Endothelial cell of umbilical vein (primary cell): ENCODE results near the gene TRAF3IP1. TPM values are rescaled to one million over a fixed set of nuclear protein-coding genes. Genes with fewer than 3 reads are reported as not detected.

Experiments
- BruUV-seq: library from RNA; stranded (reverse); fragments of 400-500 nt; replicated peaks from 2 replicates; lab custom pipeline; 2021; lab: Mats Ljungman, UMichigan
- CTCF ChIA-PET: fragments of 300-600, 350-600 bp; sonication (Branson Sonifier 250); formaldehyde crosslinking; loops from one replicate; lab custom pipeline; 2021; ENCODE audit warnings: antibody characterized with exemption, inconsistent platforms; lab: Charles Lee
- POLR2A ChIA-PET: fragments of 300-600, 350-600 bp; sonication (Branson Sonifier 250); formaldehyde crosslinking; loops from one replicate; lab custom pipeline; 2021; ENCODE audit warnings: antibody characterized with exemption, inconsistent platforms; lab: Charles Lee
- DNase-seq: peaks from one replicate; pipeline ENCODE4 v3.0.0-alpha.2; 2011; ENCODE audit warnings: low read depth, low spot score
- FAIRE-seq: peaks from 2 replicates; lab custom pipeline; 2011; peaks lifted over from hg19 to GRCh38; lab: Jason Lieb, UNC
- H2AFZ ChIP-seq: 2 replicates; pipeline ENCODE4 v1.6.0; 2012; ENCODE audit warnings: low read depth, low read length, control low read depth, inconsistent platforms
- H3K27ac ChIP-seq: 2 replicates; pipeline ENCODE4 v1.5.1; 2011; ENCODE audit warnings: low read depth, mild to moderate bottlenecking, control low read depth, low read length, moderate library complexity; ENCODE audit not compliant: insufficient read depth
- H3K27me3 ChIP-seq, 2 experiments: 2 replicates each; pipeline versions ENCODE4 v1.6.0 to v1.6.1; 2011; ENCODE audit warnings: low read length in 2 of 2, mixed read lengths in 1 of 2; ENCODE audit not compliant: control insufficient read depth in 2 of 2, insufficient read depth in 2 of 2
- H3K36me3 ChIP-seq, 2 experiments: 2 replicates in 1 of 2; 3 replicates in 1 of 2; pipeline ENCODE4 v1.5.1; 2011; ENCODE audit warnings: low read length in 2 of 2, mild to moderate bottlenecking in 1 of 2, moderate library complexity in 1 of 2; ENCODE audit not compliant: control insufficient read depth in 2 of 2, insufficient read depth in 2 of 2; ENCODE audit errors: extremely low read depth in 1 of 2
- H3K4me1 ChIP-seq: 3 replicates; pipeline ENCODE4 v1.5.1; 2011; ENCODE audit warnings: mild to moderate bottlenecking, low read length; ENCODE audit not compliant: control insufficient read depth, insufficient read depth; ENCODE audit errors: extremely low read depth
- H3K4me2 ChIP-seq: 2 replicates; pipeline ENCODE4 v1.6.1; 2011; ENCODE audit warnings: low read length, control low read depth, mixed read lengths; ENCODE audit not compliant: insufficient read depth
- H3K4me3 ChIP-seq, 3 experiments: fragments of 200-600 bp in 1 of 3; sonication (generic), shearing (Covaris generic) in 1 of 3; replicated peaks in 1 of 3; 2 replicates each; pipeline ENCODE4 v1.5.1; 2011 to 2016; ENCODE audit warnings: control low read depth in 3 of 3, low read length in 3 of 3, mild to moderate bottlenecking in 2 of 3, inconsistent platforms in 1 of 3, low read depth in 1 of 3, moderate library complexity in 1 of 3; ENCODE audit not compliant: insufficient read depth in 1 of 3
- H3K79me2 ChIP-seq: 2 replicates; pipeline ENCODE4 v1.6.0; 2012; ENCODE audit warnings: low read length, inconsistent platforms; ENCODE audit not compliant: control insufficient read depth, insufficient read depth
- H3K9ac ChIP-seq: replicated peaks from 2 replicates; pipeline ENCODE3; 2011; ENCODE audit warnings: low read length, control low read depth; ENCODE audit not compliant: insufficient read depth; ENCODE audit errors: extremely low read depth
- H3K9me1 ChIP-seq: replicated peaks from 3 replicates; pipeline ENCODE4 v1.6.0; 2011; ENCODE audit warnings: mild to moderate bottlenecking, low read length; ENCODE audit not compliant: control insufficient read depth, insufficient read depth; ENCODE audit errors: extremely low read depth
- H3K9me3 ChIP-seq: replicated peaks from 2 replicates; pipeline ENCODE4 v1.5.1; 2012; ENCODE audit warnings: low read length, inconsistent platforms; ENCODE audit not compliant: control insufficient read depth, insufficient read depth
- H4K20me1 ChIP-seq: replicated peaks from 2 replicates; pipeline ENCODE3; 2011; ENCODE audit warnings: mild to moderate bottlenecking, low read length; ENCODE audit not compliant: control insufficient read depth, insufficient read depth; ENCODE audit errors: extremely low read depth
- CTCF ChIP-seq, 2 donors: IDR thresholded peaks; 1 replicate in 1 of 2; 2 replicates in 1 of 2; pipeline ENCODE4 v1.5.1; 2011; ENCODE audit warnings: low read length in 2 of 2, mild to moderate bottlenecking in 2 of 2, moderate library complexity in 2 of 2, control low read depth in 1 of 2, inconsistent platforms in 1 of 2, low read depth in 1 of 2; ENCODE audit not compliant: insufficient read depth in 1 of 2; ENCODE audit errors: extremely low read depth in 1 of 2
- EZH2 ChIP-seq: IDR thresholded peaks from 2 replicates; pipeline ENCODE4 v1.6.1; 2012; ENCODE audit warnings: borderline replicate concordance, low read depth, mild to moderate bottlenecking, moderate library complexity, low read length, inconsistent platforms; ENCODE audit not compliant: severe bottlenecking
- FOS ChIP-seq: IDR thresholded peaks from 2 replicates; pipeline ENCODE4 v1.6.1; 2011; ENCODE audit warnings: mild to moderate bottlenecking, low read length, moderate library complexity, borderline replicate concordance; ENCODE audit not compliant: insufficient read depth
- GATA2 ChIP-seq: IDR thresholded peaks from 2 replicates; pipeline ENCODE4 v1.7.0; 2011; ENCODE audit warnings: low read depth, mild to moderate bottlenecking, moderate library complexity, mixed read lengths, low read length; ENCODE audit not compliant: insufficient read length, insufficient read depth
- JUN ChIP-seq: IDR thresholded peaks from 2 replicates; pipeline ENCODE4 v1.6.1; 2011; ENCODE audit warnings: borderline replicate concordance, low read depth; ENCODE audit not compliant: insufficient read length, insufficient read depth
- MAX ChIP-seq: IDR thresholded peaks from 2 replicates; pipeline ENCODE4 v1.6.1; 2011; ENCODE audit not compliant: insufficient read depth, insufficient read length
- MYC ChIP-seq: IDR thresholded peaks from one replicate; pipeline ENCODE4 v1.6.1; 2011; ENCODE audit warnings: mild to moderate bottlenecking, low read depth, low read length
- POLR2A ChIP-seq: IDR thresholded peaks from 2 replicates; pipeline ENCODE4 v1.6.1; 2012; ENCODE audit warnings: low read depth, mild to moderate bottlenecking, control low read depth, low read length
- POLR2AphosphoS5 ChIP-seq: IDR thresholded peaks from 2 replicates; pipeline ENCODE4 v1.6.1; 2012; ENCODE audit warnings: low read depth, mild to moderate bottlenecking, control low read depth, low read length, moderate library complexity; ENCODE audit not compliant: insufficient read depth
- dilution Hi-C: fragments of 300-500 bp; cut with MboI; formaldehyde crosslinking; loops from one replicate; pipeline ENCODE4 v1.15.0; 2019; ENCODE audit warnings: low sequenced_read_pairs; ENCODE audit not compliant: extremely low pct_ligation_motif_present
- intact Hi-C: fragments of 100-400 bp; cut with micrococcal nuclease; formaldehyde crosslinking; loops from one replicate; pipeline ENCODE4 v1.10.0; 2022
- polyA plus RNA-seq, 4 experiments: library from polyadenylated mRNA; depleted of rRNA in 3 of 4; stranded (reverse) in 3 of 4; unstranded in 1 of 4; fragments of >200 nt; gene quantifications; 2 replicates each; pipeline versions ENCODE4 v1.2.1 to v1.2.3, GENCODE V29; 2011 to 2012; ENCODE audit warnings: missing spikeins in 1 of 4
- total RNA-seq: library from RNA; stranded (reverse); gene quantifications from 2 replicates; pipeline ENCODE4 v1.2.3, GENCODE V29; 2021

The TRAF3IP1 gene
- total and polyA plus RNA-seq, 2 donors (not counting 3 experiments of a cell fraction or from before 2014, with no cell fraction given) = 3.4 to 15.9 TPM

- Histone ChIP-seq H3K9ac (no peak overlapping the region), H2AFZ (no peak overlapping the region), H4K20me1 (no peaks in the 10 kb centered on the region), H3K36me3 (no peaks in the 10 kb centered on the region), H3K4me3 (no peak overlapping the region), H3K4me1 (no peaks in the 10 kb centered on the region), H3K27ac (no peak overlapping the region), H3K9me3 (no peaks in the 10 kb centered on the region), H3K79me2 (no peaks in the 10 kb centered on the region), H3K4me2 (no peak overlapping the region), H3K9me1 (no peaks in the 10 kb centered on the region), H3K27me3 (peaks cover 1 to 4% of the 10 kb centered on the region in 2 experiments)
- no peak for TF ChIP-seq POLR2A
- no peak for TF ChIP-seq EZH2
- no peak for TF ChIP-seq JUN
- TF ChIP-seq POLR2AphosphoS5 = no peak
- TF ChIP-seq MYC = no peak
- no peak for TF ChIP-seq MAX
- no peak for TF ChIP-seq FOS
- intact Hi-C loops = no loop called here
- BruUV-seq = no TSS peak
- dilution Hi-C loops = no loop called here
- FAIRE-seq (no peak), DNase-seq (no peak)
- POLR2A ChIA-PET = no interaction called here
- CTCF ChIA-PET = interaction anchor here (1.9 kb wide), 1 partner anchor 39 kb away, joined by 4 read pairs; no protein-coding TSS in a partner anchor
Observed at GRCh38 chr2:238302751-238303150, 17.6 kb upstream of the TRAF3IP1 start.

- CTCF ChIA-PET = no interaction called here
- no peak overlapping the region for H3K4me2 ChIP-seq
- intact Hi-C loops (no loop called here), dilution Hi-C loops (no loop called here)
- no peaks in the 10 kb centered on the region for H3K79me2 ChIP-seq
- BruUV-seq = no TSS peak
- H3K9me1 ChIP-seq = no peaks in the 10 kb centered on the region
- H3K4me3 ChIP-seq = no peak overlapping the region
- DNase-seq = no peak
- no peaks in the 10 kb centered on the region for H3K9me3 ChIP-seq
- POLR2A ChIA-PET = no interaction called here
- peaks cover 1 to 4% of the 10 kb centered on the region in 2 experiments for H3K27me3 ChIP-seq
- no peaks in the 10 kb centered on the region for H3K4me1 ChIP-seq
- H3K9ac ChIP-seq = no peak overlapping the region
- TF ChIP-seq MAX (no peak), GATA2 (no peak), FOS (no peak), JUN (no peak), POLR2AphosphoS5 (no peak), POLR2A (no peak), CTCF (IDR thresholded peaks at IDR 0.05; ENCODE audit: extremely low read depth in 1 of 2, insufficient read depth in 1 of 2, low read depth in 1 of 2, low read length in 2 of 2) (no peak), MYC (no peak), EZH2 (no peak)
- no peaks in the 10 kb centered on the region for H3K36me3 ChIP-seq
- H4K20me1 ChIP-seq = no peaks in the 10 kb centered on the region
- H3K27ac ChIP-seq = no peak overlapping the region
- H2AFZ ChIP-seq = no peak overlapping the region
- FAIRE-seq = no peak
Observed at GRCh38 chr2:238304116-238304515, 16.2 kb upstream of the TRAF3IP1 start.
